OCI-LY1 (cell line): ENCODE results near the gene P2RY11.

Experiments
- H2AFZ ChIP-seq: fragments of 200-600 bp; sonication (generic), shearing (Covaris generic); 2 replicates; pipeline ENCODE4 v1.6.0; 2014; ENCODE audit warnings: antibody characterized with exemption, mild to moderate bottlenecking, low read length
- H3F3A ChIP-seq: fragments of 200-600 bp; sonication (generic), shearing (Covaris generic); 2 replicates; pipeline ENCODE4 v1.6.0; 2014; ENCODE audit warnings: mild to moderate bottlenecking, antibody characterized with exemption, low read length, moderate library complexity; ENCODE audit not compliant: insufficient read depth
- H3K27ac ChIP-seq: fragments of 200-600 bp; sonication (generic); 2 replicates; pipeline ENCODE4 v1.5.1; 2014; ENCODE audit warnings: low read length, mixed run types, mild to moderate bottlenecking, low read depth; ENCODE audit not compliant: poor library complexity, severe bottlenecking
- H3K27me3 ChIP-seq: fragments of 200-600 bp; sonication (generic); 2 replicates; pipeline ENCODE4 v1.6.0; 2014; ENCODE audit warnings: antibody characterized with exemption, mild to moderate bottlenecking, low read length, moderate library complexity; ENCODE audit not compliant: insufficient read depth
- H3K36me3 ChIP-seq: fragments of 200-600 bp; sonication (generic); 2 replicates; pipeline ENCODE4 v1.6.1; 2014; ENCODE audit warnings: mild to moderate bottlenecking, antibody characterized with exemption, low read length, moderate library complexity, mixed read lengths; ENCODE audit not compliant: insufficient read depth
- H3K4me1 ChIP-seq: fragments of 200-600 bp; sonication (generic); 2 replicates; pipeline ENCODE4 v1.5.1; 2014; ENCODE audit warnings: mild to moderate bottlenecking, low read length, moderate library complexity; ENCODE audit not compliant: insufficient read depth, severe bottlenecking
- H3K4me2 ChIP-seq: fragments of 200-600 bp; sonication (generic), shearing (Covaris generic); 2 replicates; pipeline ENCODE4 v1.6.1; 2014; ENCODE audit warnings: low read length
- H3K4me3 ChIP-seq: fragments of 200-600 bp; sonication (generic); 2 replicates; pipeline ENCODE4 v1.5.1; 2014; ENCODE audit warnings: low read length, low read depth, mild to moderate bottlenecking, mixed read lengths; ENCODE audit not compliant: poor library complexity, severe bottlenecking
- H3K79me2 ChIP-seq: fragments of 200-600 bp; shearing (Covaris generic); 2 replicates; pipeline ENCODE4 v1.6.1; 2016; ENCODE audit warnings: mixed run types, low read length, mixed read lengths; ENCODE audit not compliant: insufficient read depth
- H3K9ac ChIP-seq: fragments of 200-600 bp; sonication (generic), shearing (Covaris generic); 2 replicates; pipeline ENCODE4 v1.6.1; 2014; ENCODE audit warnings: mild to moderate bottlenecking, low read length, mixed read lengths
- H3K9me2 ChIP-seq: fragments of 200-600 bp; sonication (generic), shearing (Covaris generic); 2 replicates; pipeline ENCODE4 v1.6.1; 2014; ENCODE audit warnings: low read depth, mild to moderate bottlenecking, low read length, mixed read lengths
- H3K9me3 ChIP-seq: fragments of 200-600 bp; shearing (Covaris generic); 2 replicates; pipeline ENCODE4 v1.6.1; 2014; ENCODE audit warnings: low read length, mixed read lengths
- H4K20me1 ChIP-seq: fragments of 200-600 bp; sonication (generic), shearing (Covaris generic); 2 replicates; pipeline ENCODE4 v1.6.0; 2016; ENCODE audit warnings: mild to moderate bottlenecking, low read length; ENCODE audit not compliant: insufficient read depth
- EZH2 ChIP-seq: fragments of 200-600 bp; sonication (generic), shearing (Covaris generic); IDR thresholded peaks from 2 replicates; pipeline ENCODE4 v1.8.0; 2017; ENCODE audit warnings: borderline replicate concordance, mixed run types, mild to moderate bottlenecking, antibody characterized with exemption, low read length, moderate library complexity, mixed read lengths
- TF ChIP-seq, protein P1 (sequence below): fragments of 200-600 bp; sonication (generic), shearing (Covaris generic); IDR thresholded peaks from 2 replicates; pipeline ENCODE4 v1.5.1; 2017; ENCODE audit warnings: mild to moderate bottlenecking, antibody characterized with exemption, low read length, moderate library complexity, mixed read lengths

Gene P2RY11

GRCh38 chr19:10111405-10111811 is at the start of gene P2RY11:
Gene P2RY11, plus strand, starts transcription at chr19:10111693. Its CDS starts 29 bp downstream, at chr19:10111722.
- no peak within 1 kb of the TSS for H2AFZ ChIP-seq
- H3K4me3 ChIP-seq: no peak within 1 kb of the TSS
- no peaks in the 10 kb centered on the region for H4K20me1 ChIP-seq
- TF ChIP-seq, protein P1, sequence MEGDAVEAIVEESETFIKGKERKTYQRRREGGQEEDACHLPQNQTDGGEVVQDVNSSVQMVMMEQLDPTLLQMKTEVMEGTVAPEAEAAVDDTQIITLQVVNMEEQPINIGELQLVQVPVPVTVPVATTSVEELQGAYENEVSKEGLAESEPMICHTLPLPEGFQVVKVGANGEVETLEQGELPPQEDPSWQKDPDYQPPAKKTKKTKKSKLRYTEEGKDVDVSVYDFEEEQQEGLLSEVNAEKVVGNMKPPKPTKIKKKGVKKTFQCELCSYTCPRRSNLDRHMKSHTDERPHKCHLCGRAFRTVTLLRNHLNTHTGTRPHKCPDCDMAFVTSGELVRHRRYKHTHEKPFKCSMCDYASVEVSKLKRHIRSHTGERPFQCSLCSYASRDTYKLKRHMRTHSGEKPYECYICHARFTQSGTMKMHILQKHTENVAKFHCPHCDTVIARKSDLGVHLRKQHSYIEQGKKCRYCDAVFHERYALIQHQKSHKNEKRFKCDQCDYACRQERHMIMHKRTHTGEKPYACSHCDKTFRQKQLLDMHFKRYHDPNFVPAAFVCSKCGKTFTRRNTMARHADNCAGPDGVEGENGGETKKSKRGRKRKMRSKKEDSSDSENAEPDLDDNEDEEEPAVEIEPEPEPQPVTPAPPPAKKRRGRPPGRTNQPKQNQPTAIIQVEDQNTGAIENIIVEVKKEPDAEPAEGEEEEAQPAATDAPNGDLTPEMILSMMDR: no peak
- no peak for TF ChIP-seq EZH2
- H3K4me1 ChIP-seq: peaks cover 77% of the 10 kb centered on the region
- no peaks in the 10 kb centered on the region for H3K9me2 ChIP-seq
- H3K27ac ChIP-seq: peak within 1 kb of the TSS; percentile 89
- H3K27me3 ChIP-seq: no peaks in the 10 kb centered on the region
- peak within 1 kb of the TSS; percentile 31; the same call in 1 of the 2 replicates for H3K4me2 ChIP-seq
- peak within 1 kb of the TSS; percentile 24; the same call in 1 of the 2 replicates for H3K9ac ChIP-seq
- peaks cover 14% of the 10 kb centered on the region; the same call in 1 of the 2 replicates for H3F3A ChIP-seq
- peaks cover 13% of the 10 kb centered on the region for H3K79me2 ChIP-seq
- H3K9me3 ChIP-seq: no peaks in the 10 kb centered on the region
- H3K36me3 ChIP-seq: peaks cover 84% of the 10 kb centered on the region

GRCh38 chr19:10061717-10062310 is 49.7 kb upstream of the P2RY11 start:
- no peak overlapping the region for H2AFZ ChIP-seq
- H3K4me1 ChIP-seq: no peaks in the 10 kb centered on the region
- H3K4me2 ChIP-seq: no peak overlapping the region
- no peak overlapping the region for H3K4me3 ChIP-seq
- H3K9me2 ChIP-seq: no peaks in the 10 kb centered on the region
- TF ChIP-seq, protein P1: no peak
- TF ChIP-seq EZH2: no peak
- no peaks in the 10 kb centered on the region for H3F3A ChIP-seq
- H3K36me3 ChIP-seq: no peaks in the 10 kb centered on the region
- H3K79me2 ChIP-seq: no peaks in the 10 kb centered on the region
- no peak overlapping the region for H3K27ac ChIP-seq
- no peaks in the 10 kb centered on the region for H3K9me3 ChIP-seq
- H3K27me3 ChIP-seq: no peaks in the 10 kb centered on the region; the same call in 1 of the 2 replicates
- no peak overlapping the region for H3K9ac ChIP-seq
- H4K20me1 ChIP-seq: no peaks in the 10 kb centered on the region

DNA sequence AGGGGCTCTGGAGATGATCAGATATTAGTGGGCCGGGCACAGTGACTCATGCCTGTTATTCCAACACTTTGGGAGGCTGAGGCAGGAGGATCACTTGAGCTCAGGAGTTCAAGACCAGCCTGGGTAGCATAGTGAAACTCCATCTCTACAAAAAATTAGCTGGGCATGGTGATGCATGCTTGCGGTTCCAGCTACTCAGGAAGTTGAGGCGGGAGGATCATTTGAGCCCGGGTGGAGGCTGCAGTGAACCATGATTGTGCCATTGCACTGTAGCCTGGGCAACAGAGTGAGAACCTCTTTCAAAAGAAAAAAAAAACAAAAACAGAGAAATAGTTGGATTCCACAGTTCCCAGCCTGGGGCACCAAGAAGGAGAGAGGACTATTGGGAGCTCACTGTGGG is 43.3 kb upstream of the P2RY11 start:
- TF ChIP-seq, protein P1: no peak
- no peak for TF ChIP-seq EZH2

More for the DNA sequence above, 43.3 kb upstream of the P2RY11 start:
- Histone ChIP-seq H2AFZ (no peak overlapping the region), H3K4me3 (no peak overlapping the region), H3F3A (no peaks in the 10 kb centered on the region), H3K27me3 (no peaks in the 10 kb centered on the region; the same call in 1 of the 2 replicates), H3K4me1 (no peaks in the 10 kb centered on the region), H3K9ac (no peak overlapping the region), H3K4me2 (no peak overlapping the region), H3K79me2 (no peaks in the 10 kb centered on the region), H3K9me3 (no peaks in the 10 kb centered on the region), H3K27ac (no peak overlapping the region), H4K20me1 (no peaks in the 10 kb centered on the region), H3K36me3 (no peaks in the 10 kb centered on the region), H3K9me2 (no peaks in the 10 kb centered on the region)
